OCI-LY1 (cell line): ENCODE results near the gene OSR1.

ENCODE experiments used
- H2AFZ ChIP-seq: fragments of 200-600 bp; sonication (generic), shearing (Covaris generic); 2 replicates; pipeline ENCODE4 v1.6.0; 2014; ENCODE audit warnings: antibody characterized with exemption, mild to moderate bottlenecking, low read length
- H3F3A ChIP-seq: fragments of 200-600 bp; sonication (generic), shearing (Covaris generic); 2 replicates; pipeline ENCODE4 v1.6.0; 2014; ENCODE audit warnings: mild to moderate bottlenecking, antibody characterized with exemption, low read length, moderate library complexity; ENCODE audit not compliant: insufficient read depth
- H3K27ac ChIP-seq: fragments of 200-600 bp; sonication (generic); 2 replicates; pipeline ENCODE4 v1.5.1; 2014; ENCODE audit warnings: low read length, mixed run types, mild to moderate bottlenecking, low read depth; ENCODE audit not compliant: poor library complexity, severe bottlenecking
- H3K27me3 ChIP-seq: fragments of 200-600 bp; sonication (generic); 2 replicates; pipeline ENCODE4 v1.6.0; 2014; ENCODE audit warnings: antibody characterized with exemption, mild to moderate bottlenecking, low read length, moderate library complexity; ENCODE audit not compliant: insufficient read depth
- H3K36me3 ChIP-seq: fragments of 200-600 bp; sonication (generic); 2 replicates; pipeline ENCODE4 v1.6.1; 2014; ENCODE audit warnings: mild to moderate bottlenecking, antibody characterized with exemption, low read length, moderate library complexity, mixed read lengths; ENCODE audit not compliant: insufficient read depth
- H3K4me1 ChIP-seq: fragments of 200-600 bp; sonication (generic); 2 replicates; pipeline ENCODE4 v1.5.1; 2014; ENCODE audit warnings: mild to moderate bottlenecking, low read length, moderate library complexity; ENCODE audit not compliant: insufficient read depth, severe bottlenecking
- H3K4me2 ChIP-seq: fragments of 200-600 bp; sonication (generic), shearing (Covaris generic); 2 replicates; pipeline ENCODE4 v1.6.1; 2014; ENCODE audit warnings: low read length
- H3K4me3 ChIP-seq: fragments of 200-600 bp; sonication (generic); 2 replicates; pipeline ENCODE4 v1.5.1; 2014; ENCODE audit warnings: low read length, low read depth, mild to moderate bottlenecking, mixed read lengths; ENCODE audit not compliant: poor library complexity, severe bottlenecking
- H3K79me2 ChIP-seq: fragments of 200-600 bp; shearing (Covaris generic); 2 replicates; pipeline ENCODE4 v1.6.1; 2016; ENCODE audit warnings: mixed run types, low read length, mixed read lengths; ENCODE audit not compliant: insufficient read depth
- H3K9ac ChIP-seq: fragments of 200-600 bp; sonication (generic), shearing (Covaris generic); 2 replicates; pipeline ENCODE4 v1.6.1; 2014; ENCODE audit warnings: mild to moderate bottlenecking, low read length, mixed read lengths
- H3K9me2 ChIP-seq: fragments of 200-600 bp; sonication (generic), shearing (Covaris generic); 2 replicates; pipeline ENCODE4 v1.6.1; 2014; ENCODE audit warnings: low read depth, mild to moderate bottlenecking, low read length, mixed read lengths
- H3K9me3 ChIP-seq: fragments of 200-600 bp; shearing (Covaris generic); 2 replicates; pipeline ENCODE4 v1.6.1; 2014; ENCODE audit warnings: low read length, mixed read lengths
- H4K20me1 ChIP-seq: fragments of 200-600 bp; sonication (generic), shearing (Covaris generic); 2 replicates; pipeline ENCODE4 v1.6.0; 2016; ENCODE audit warnings: mild to moderate bottlenecking, low read length; ENCODE audit not compliant: insufficient read depth
- CTCF ChIP-seq: fragments of 200-600 bp; sonication (generic), shearing (Covaris generic); IDR thresholded peaks from 2 replicates; pipeline ENCODE4 v1.5.1; 2017; ENCODE audit warnings: mild to moderate bottlenecking, antibody characterized with exemption, low read length, moderate library complexity, mixed read lengths
- EZH2 ChIP-seq: fragments of 200-600 bp; sonication (generic), shearing (Covaris generic); IDR thresholded peaks from 2 replicates; pipeline ENCODE4 v1.8.0; 2017; ENCODE audit warnings: borderline replicate concordance, mixed run types, mild to moderate bottlenecking, antibody characterized with exemption, low read length, moderate library complexity, mixed read lengths

The OSR1 gene

DNA sequence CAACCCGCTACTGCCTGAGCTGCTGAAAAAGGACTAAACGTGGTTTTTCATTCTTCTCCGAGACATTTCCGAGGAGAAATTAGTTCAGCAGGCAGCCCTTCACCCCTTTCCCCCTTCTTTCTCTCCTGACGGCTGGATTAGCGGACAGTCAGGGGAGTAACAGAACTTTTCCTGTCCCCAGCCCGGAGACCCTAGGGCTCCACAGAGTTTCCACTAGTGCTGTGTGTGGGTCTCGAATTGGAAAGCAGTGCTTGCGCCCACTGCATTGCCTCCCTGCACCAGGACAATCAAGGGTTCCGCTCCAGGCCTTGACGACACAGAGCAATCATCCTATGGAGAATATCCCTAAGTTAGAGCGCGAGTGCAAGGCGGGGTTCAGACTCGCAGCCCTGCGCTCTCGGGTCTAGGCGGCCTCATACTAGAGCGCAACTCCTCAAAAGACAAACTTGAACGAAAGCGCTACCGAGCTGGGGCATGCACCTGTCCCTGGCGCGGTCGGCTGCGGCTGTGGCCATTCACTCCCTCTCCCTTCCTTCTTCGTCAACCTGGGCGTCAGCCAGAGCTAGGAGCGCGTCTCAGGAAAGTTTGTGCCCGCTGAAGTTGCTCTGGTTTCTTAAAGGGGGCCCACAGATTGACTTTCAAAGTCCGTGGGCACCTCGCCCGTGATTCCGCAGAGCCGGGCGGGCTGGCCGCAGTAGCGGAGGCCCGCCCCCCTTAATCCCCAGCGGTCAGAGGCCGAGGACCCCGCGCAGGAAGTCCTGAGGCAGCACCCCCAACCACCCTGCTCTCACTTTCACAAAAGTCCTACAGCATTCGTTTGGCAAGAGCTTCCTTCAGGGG lies 801 bp downstream of the OSR1 start:
- H3K27me3 ChIP-seq: no peaks in the 10 kb centered on the region
- no peak overlapping the region for H3K9ac ChIP-seq
- TF ChIP-seq CTCF (no peak), EZH2 (no peak)
- H3K36me3 ChIP-seq: no peaks in the 10 kb centered on the region
- H3K9me2 ChIP-seq: no peaks in the 10 kb centered on the region
- peaks cover 6% of the 10 kb centered on the region for H3K4me1 ChIP-seq
- H4K20me1 ChIP-seq: no peaks in the 10 kb centered on the region
- H3K27ac ChIP-seq: no peak overlapping the region
- no peaks in the 10 kb centered on the region for H3K79me2 ChIP-seq
- no peak overlapping the region for H3K4me3 ChIP-seq
- no peaks in the 10 kb centered on the region for H3K9me3 ChIP-seq
- H2AFZ ChIP-seq: no peak overlapping the region
- H3K4me2 ChIP-seq: no peak overlapping the region
- H3F3A ChIP-seq: no peaks in the 10 kb centered on the region

GRCh38 chr2:19356545-19357401 lies 1.6 kb downstream of the OSR1 start:
- no peaks in the 10 kb centered on the region for H3K27me3 ChIP-seq
- H3K79me2 ChIP-seq: no peaks in the 10 kb centered on the region
- no peaks in the 10 kb centered on the region for H3K36me3 ChIP-seq
- no peak overlapping the region for H3K4me3 ChIP-seq
- no peak overlapping the region for H3K4me2 ChIP-seq
- no peaks in the 10 kb centered on the region for H3K4me1 ChIP-seq
- no peaks in the 10 kb centered on the region for H3K9me3 ChIP-seq
- no peak overlapping the region for H3K9ac ChIP-seq
- H3F3A ChIP-seq: no peaks in the 10 kb centered on the region
- no peak overlapping the region for H2AFZ ChIP-seq
- H4K20me1 ChIP-seq: no peaks in the 10 kb centered on the region
- H3K9me2 ChIP-seq: no peaks in the 10 kb centered on the region
- TF ChIP-seq EZH2 (no peak), CTCF (no peak)
- H3K27ac ChIP-seq: no peak overlapping the region

DNA sequence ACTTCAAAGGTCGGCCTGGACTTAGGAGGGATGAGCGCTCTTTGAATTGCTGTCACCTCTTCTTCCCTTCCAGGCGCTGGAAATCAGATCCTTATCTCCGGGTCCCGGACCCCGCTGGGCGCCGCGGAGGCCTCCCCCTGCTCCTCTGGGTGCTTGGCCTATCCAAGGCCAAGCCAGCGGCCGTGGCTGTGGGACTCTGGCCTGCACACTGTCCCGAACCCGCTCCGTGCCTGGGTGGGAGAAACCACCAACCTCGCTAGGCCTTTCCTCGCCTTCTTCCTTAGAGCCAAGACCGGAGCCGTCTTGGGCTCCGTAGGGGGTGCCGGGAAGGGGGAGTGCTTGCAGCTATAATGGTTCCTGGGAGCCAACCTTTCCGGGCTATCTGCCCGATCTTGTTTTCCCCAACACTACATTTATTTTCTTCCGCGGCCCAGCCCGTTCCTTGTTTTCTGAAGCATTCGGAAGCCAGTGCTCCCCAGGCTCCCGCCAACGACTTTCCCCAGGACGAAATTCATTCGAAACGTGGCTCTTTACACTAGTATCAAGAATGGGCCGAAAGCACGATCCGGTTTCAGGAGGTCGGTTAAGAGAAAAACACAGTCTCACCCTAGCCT lies 2.4 kb downstream of the OSR1 start:
- Histone ChIP-seq H3K9me3 (no peaks in the 10 kb centered on the region), H3K27me3 (no peaks in the 10 kb centered on the region), H3F3A (no peaks in the 10 kb centered on the region), H3K27ac (no peak overlapping the region), H3K9me2 (no peaks in the 10 kb centered on the region), H3K4me3 (no peak overlapping the region), H4K20me1 (no peaks in the 10 kb centered on the region), H3K9ac (no peak overlapping the region), H3K4me2 (no peak overlapping the region), H3K36me3 (no peaks in the 10 kb centered on the region), H2AFZ (no peak overlapping the region), H3K4me1 (no peaks in the 10 kb centered on the region), H3K79me2 (no peaks in the 10 kb centered on the region)
- no peak for TF ChIP-seq EZH2
- no peak for TF ChIP-seq CTCF
